Esophagus squamous epithelium (tissue), 4 donors: ENCODE results near the gene MORN1.

Source experiments
- POLR2A ChIP-seq, 4 donors: fragments of 450-650 bp; IDR thresholded peaks; one replicate each; pipeline ENCODE4 v1.6.1; 2017; ENCODE audit warnings: antibody characterized with exemption in 4 of 4, mild to moderate bottlenecking in 4 of 4, moderate library complexity in 3 of 4
- TF ChIP-seq, protein P1 (sequence below), 6 experiments: fragments of 450-650 bp in 4 of 6; fragments of 200-600 bp in 2 of 6; sonication (generic) in 2 of 6; IDR thresholded peaks; one replicate each; pipeline ENCODE4 v1.5.1; 2016 to 2019; ENCODE audit warnings: antibody characterized with exemption in 6 of 6, mild to moderate bottlenecking in 4 of 6, moderate library complexity in 4 of 6

DNA sequence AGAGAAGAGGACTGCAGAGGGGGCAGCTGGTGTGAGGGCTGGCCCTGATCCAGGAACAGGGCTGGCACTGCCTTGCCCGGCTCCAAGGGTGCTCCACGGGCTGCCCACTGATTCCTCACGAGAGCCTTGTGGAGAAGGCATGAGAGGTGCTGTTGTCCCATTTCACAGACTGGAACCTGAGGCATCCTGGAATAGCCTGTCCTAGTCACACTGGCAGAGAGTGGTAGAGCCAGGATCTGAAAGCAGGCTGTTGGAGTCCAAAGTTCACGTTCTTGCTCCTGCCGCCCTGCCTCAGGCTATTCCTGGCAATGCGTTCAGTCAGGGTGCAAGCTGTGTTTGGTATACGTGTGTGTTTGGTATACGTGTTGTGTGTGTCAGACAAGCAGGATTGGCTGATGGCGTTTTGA lies 2.1 kb upstream of the MORN1 start:
- no peak for TF ChIP-seq POLR2A (IDR thresholded peaks at IDR 0.05)
- TF ChIP-seq, protein P1, sequence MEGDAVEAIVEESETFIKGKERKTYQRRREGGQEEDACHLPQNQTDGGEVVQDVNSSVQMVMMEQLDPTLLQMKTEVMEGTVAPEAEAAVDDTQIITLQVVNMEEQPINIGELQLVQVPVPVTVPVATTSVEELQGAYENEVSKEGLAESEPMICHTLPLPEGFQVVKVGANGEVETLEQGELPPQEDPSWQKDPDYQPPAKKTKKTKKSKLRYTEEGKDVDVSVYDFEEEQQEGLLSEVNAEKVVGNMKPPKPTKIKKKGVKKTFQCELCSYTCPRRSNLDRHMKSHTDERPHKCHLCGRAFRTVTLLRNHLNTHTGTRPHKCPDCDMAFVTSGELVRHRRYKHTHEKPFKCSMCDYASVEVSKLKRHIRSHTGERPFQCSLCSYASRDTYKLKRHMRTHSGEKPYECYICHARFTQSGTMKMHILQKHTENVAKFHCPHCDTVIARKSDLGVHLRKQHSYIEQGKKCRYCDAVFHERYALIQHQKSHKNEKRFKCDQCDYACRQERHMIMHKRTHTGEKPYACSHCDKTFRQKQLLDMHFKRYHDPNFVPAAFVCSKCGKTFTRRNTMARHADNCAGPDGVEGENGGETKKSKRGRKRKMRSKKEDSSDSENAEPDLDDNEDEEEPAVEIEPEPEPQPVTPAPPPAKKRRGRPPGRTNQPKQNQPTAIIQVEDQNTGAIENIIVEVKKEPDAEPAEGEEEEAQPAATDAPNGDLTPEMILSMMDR (IDR thresholded peaks at IDR 0.05) = no peak
